ENCODE data around the gene VDAC1.

- TF ChIP-seq EZH2 (IDR thresholded peaks at IDR 0.05; ENCODE audit: borderline replicate concordance) (no peak), CTCF (IDR thresholded peaks at IDR 0.05; ENCODE audit: poor library complexity) (no peak)
Observed at GRCh38 chr5:133938929-133939328, 65.8 kb downstream of the VDAC1 start.
